PC-9 (cell line): ENCODE measurements around the gene SLC22A4. TPM values are rescaled to one million over a fixed set of nuclear protein-coding genes. Genes with fewer than 3 reads are reported as not detected.

Source experiments
- BruUV-seq: library from RNA; stranded (reverse); fragments of 400-500 nt; replicated peaks from 2 replicates; lab custom pipeline; 2021; lab: Mats Ljungman, UMichigan
- CTCF ChIA-PET: fragments of 300-600 bp; sonication (Branson Sonifier 250); formaldehyde crosslinking; loops from one replicate; lab custom pipeline; 2022; ENCODE audit warnings: antibody characterized with exemption; lab: Charles Lee
- POLR2A ChIA-PET: fragments of 300-600 bp; sonication (Branson Sonifier 250); formaldehyde crosslinking; loops from one replicate; lab custom pipeline; 2022; ENCODE audit warnings: antibody characterized with exemption; ENCODE audit not compliant: unreplicated experiment; lab: Charles Lee
- DNase-seq, 2 experiments: peaks; one replicate each; pipeline versions ENCODE4 v3.0.0 to v3.0.0-alpha.2; 2015 to 2022; ENCODE audit warnings: mixed read lengths in 1 of 2
- H2AFZ ChIP-seq: fragments of 200-600 bp; sonication (generic); 2 replicates; pipeline ENCODE4 v1.8.1; 2017; ENCODE audit warnings: antibody characterized with exemption
- H3F3A ChIP-seq: fragments of 200-600 bp; sonication (generic); 2 replicates; pipeline ENCODE4 v1.8.1; 2017; ENCODE audit warnings: antibody characterized with exemption, mild to moderate bottlenecking, low read depth; ENCODE audit not compliant: insufficient read depth
- H3K27ac ChIP-seq: fragments of 200-600 bp; sonication (generic); 2 replicates; pipeline ENCODE4 v1.6.1; 2016; ENCODE audit warnings: mixed run types
- H3K27me3 ChIP-seq: fragments of 200-600 bp; sonication (generic); 2 replicates; pipeline ENCODE4 v1.6.1; 2016; ENCODE audit warnings: low read depth, mixed run types; ENCODE audit not compliant: insufficient read depth
- H3K36me3 ChIP-seq: fragments of 200-600 bp; sonication (generic); 2 replicates; pipeline ENCODE4 v1.6.1; 2016; ENCODE audit warnings: low read depth, mixed run types
- H3K4me1 ChIP-seq: fragments of 200-600 bp; sonication (generic); replicated peaks from 2 replicates; pipeline ENCODE4 v1.6.1; 2016; ENCODE audit warnings: mixed run types; ENCODE audit not compliant: insufficient read depth
- H3K4me2 ChIP-seq: fragments of 200-600 bp; sonication (generic); 2 replicates; pipeline ENCODE4 v1.6.1; 2017; ENCODE audit warnings: mixed run types
- H3K4me3 ChIP-seq: fragments of 200-600 bp; sonication (generic); 2 replicates; pipeline ENCODE4 v1.6.1; 2016; ENCODE audit warnings: mixed run types
- H3K79me2 ChIP-seq: fragments of 200-600 bp; sonication (generic); 2 replicates; pipeline ENCODE4 v1.6.1; 2017; ENCODE audit warnings: low read depth, mixed run types
- H3K9me2 ChIP-seq: fragments of 200-600 bp; sonication (generic); 2 replicates; pipeline ENCODE4 v1.8.1; 2017; ENCODE audit warnings: mild to moderate bottlenecking; ENCODE audit not compliant: insufficient read depth
- H3K9me3 ChIP-seq: fragments of 200-600 bp; sonication (generic); 2 replicates; pipeline ENCODE4 v1.8.1; 2016; ENCODE audit warnings: low read depth; ENCODE audit not compliant: insufficient read depth
- H4K20me1 ChIP-seq: fragments of 200-600 bp; sonication (generic); 2 replicates; pipeline ENCODE4 v1.8.1; 2017; ENCODE audit not compliant: insufficient read depth
- EZH2 ChIP-seq: fragments of 200-600 bp; sonication (generic); IDR thresholded peaks from 2 replicates; pipeline ENCODE4 v1.8.0; 2017; ENCODE audit warnings: antibody characterized with exemption, low read depth
- intact Hi-C: fragments of 100-400 bp; cut with micrococcal nuclease; formaldehyde crosslinking; loops from one replicate; pipeline ENCODE4 v1.10.0; 2022; ENCODE audit not compliant: unreplicated experiment
- total RNA-seq: library from RNA; stranded (reverse); gene quantifications from 2 replicates; pipeline ENCODE4 v1.2.3, GENCODE V29; 2021
- TF ChIP-seq, protein P1 (sequence below): fragments of 200-600 bp; sonication (generic); conservative IDR thresholded peaks from 2 replicates; pipeline ENCODE4 v1.6.1; 2017; ENCODE audit warnings: mixed run types, antibody characterized with exemption, mild to moderate bottlenecking, moderate library complexity

The SLC22A4 gene
- total RNA-seq, 1 experiment from 2014 or later: 4.2 TPM

DNA sequence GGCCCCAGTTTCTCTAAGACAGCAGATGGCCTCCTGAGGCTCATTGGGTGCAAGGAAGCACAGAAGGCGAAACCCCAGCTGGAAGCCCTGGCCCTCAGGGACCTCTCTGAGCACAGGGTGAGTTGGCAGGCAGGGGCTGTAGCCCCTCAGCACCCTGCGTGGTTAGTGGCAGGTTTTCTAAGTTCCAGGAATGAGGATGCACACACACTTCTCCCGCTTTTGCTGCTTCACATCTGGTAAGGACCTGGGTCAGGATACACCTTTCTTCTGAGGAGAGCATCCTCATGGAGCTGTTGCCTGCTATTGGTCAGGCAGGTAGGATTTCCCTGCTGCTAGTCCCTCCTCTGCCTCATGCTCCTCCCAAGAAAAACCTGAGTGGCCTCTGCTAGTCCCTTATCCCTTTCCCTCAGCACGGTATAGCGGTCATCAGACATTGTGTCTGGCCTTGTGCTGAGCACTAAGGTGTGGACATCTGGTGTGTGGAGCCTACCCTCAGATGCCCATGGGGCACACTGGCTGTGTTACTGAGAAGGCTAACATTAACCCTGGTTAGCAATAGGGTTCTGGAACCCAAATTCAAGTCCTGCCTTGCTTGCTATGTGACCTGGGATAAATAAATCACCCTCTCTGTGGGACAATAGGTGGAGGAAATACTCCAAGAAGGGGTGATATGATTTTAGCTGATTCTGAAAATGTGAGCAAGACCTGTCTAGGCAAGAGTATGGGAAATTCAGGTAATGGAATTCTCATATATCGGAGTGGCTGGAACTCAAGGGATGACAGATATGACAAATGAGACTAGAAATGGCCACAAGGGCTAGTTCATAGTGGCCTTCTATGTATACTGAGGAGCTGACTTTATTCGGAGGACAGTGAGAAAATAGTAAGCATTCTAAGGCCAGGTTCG lies 1.6 kb downstream of the SLC22A4 start:
- intact Hi-C loops: loop anchor here (2.0 to 10.0 kb wide), 3 partner anchors 69 to 231 kb away; partner anchors contain the start of genes IL3 and IRF1
- Histone ChIP-seq H2AFZ (no peak overlapping the region), H3F3A (peaks cover 27% of the 10 kb centered on the region), H3K9me3 (no peaks in the 10 kb centered on the region), H3K4me1 (peaks cover 43% of the 10 kb centered on the region), H3K4me2 (peak overlapping the region; percentile 100), H3K27ac (peak overlapping the region; percentile 79), H3K4me3 (peak overlapping the region; percentile 63; the same call in 1 of the 2 replicates), H3K27me3 (no peaks in the 10 kb centered on the region), H3K9me2 (no peaks in the 10 kb centered on the region), H4K20me1 (no peaks in the 10 kb centered on the region), H3K36me3 (no peaks in the 10 kb centered on the region), H3K79me2 (peaks cover 19% of the 10 kb centered on the region; the same call in 1 of the 2 replicates)
- TSS peak; percentile 34 for BruUV-seq
- TF ChIP-seq, protein P1, sequence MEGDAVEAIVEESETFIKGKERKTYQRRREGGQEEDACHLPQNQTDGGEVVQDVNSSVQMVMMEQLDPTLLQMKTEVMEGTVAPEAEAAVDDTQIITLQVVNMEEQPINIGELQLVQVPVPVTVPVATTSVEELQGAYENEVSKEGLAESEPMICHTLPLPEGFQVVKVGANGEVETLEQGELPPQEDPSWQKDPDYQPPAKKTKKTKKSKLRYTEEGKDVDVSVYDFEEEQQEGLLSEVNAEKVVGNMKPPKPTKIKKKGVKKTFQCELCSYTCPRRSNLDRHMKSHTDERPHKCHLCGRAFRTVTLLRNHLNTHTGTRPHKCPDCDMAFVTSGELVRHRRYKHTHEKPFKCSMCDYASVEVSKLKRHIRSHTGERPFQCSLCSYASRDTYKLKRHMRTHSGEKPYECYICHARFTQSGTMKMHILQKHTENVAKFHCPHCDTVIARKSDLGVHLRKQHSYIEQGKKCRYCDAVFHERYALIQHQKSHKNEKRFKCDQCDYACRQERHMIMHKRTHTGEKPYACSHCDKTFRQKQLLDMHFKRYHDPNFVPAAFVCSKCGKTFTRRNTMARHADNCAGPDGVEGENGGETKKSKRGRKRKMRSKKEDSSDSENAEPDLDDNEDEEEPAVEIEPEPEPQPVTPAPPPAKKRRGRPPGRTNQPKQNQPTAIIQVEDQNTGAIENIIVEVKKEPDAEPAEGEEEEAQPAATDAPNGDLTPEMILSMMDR: no peak
- no peak for TF ChIP-seq EZH2
- CTCF ChIA-PET: interaction anchor here (0.6 to 0.7 kb wide), 2 partner anchors 57 to 241 kb away, joined by 3 to 4 read pairs; no protein-coding TSS in a partner anchor
- POLR2A ChIA-PET: no interaction called here
- no peak for DNase-seq

DNA sequence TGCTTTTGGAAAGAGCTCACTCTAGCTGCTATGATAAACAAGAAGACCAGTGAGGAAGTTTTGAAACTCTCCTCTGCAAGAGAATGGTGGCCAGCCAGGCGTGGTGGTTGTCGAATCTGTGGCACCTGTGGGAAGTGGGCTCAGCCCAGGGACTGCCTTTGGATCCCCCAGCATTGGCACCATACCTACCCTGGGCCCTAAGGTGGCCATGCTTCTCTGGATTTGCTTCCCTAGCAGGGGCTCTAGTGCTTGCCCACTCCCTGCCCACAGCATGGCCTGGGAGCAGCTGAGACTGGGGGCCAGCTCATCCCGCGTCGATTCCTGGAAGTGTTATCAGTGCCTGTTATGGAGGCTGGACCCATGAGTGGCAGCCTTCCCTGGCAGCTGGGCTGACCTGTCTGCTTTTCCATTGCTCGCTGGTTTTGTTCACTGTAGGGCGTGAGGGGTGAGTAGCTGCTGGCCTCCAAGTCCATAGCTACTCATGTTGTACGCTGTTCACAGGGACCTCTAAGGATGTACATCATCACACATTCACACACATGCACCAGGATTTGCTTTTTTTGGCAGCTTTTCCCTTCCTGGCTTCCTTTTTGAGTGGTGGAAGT lies 2.3 kb downstream of the SLC22A4 start:
- Histone ChIP-seq H3F3A (peaks cover 27% of the 10 kb centered on the region), H3K9me2 (no peaks in the 10 kb centered on the region), H4K20me1 (no peaks in the 10 kb centered on the region), H3K79me2 (peaks cover 19% of the 10 kb centered on the region; the same call in 1 of the 2 replicates), H3K27ac (no peak overlapping the region), H3K4me2 (peak overlapping the region; percentile 100), H2AFZ (no peak overlapping the region), H3K9me3 (no peaks in the 10 kb centered on the region), H3K36me3 (no peaks in the 10 kb centered on the region), H3K27me3 (no peaks in the 10 kb centered on the region), H3K4me1 (peaks cover 48% of the 10 kb centered on the region), H3K4me3 (no peak overlapping the region)
- TF ChIP-seq EZH2: no peak
- TF ChIP-seq, protein P1: no peak
- intact Hi-C loops: loop anchor here (10.0 kb wide), 2 partner anchors 198 to 232 kb away; partner anchors contain the start of genes IL3 and IRF1
- CTCF ChIA-PET: interaction anchor here (0.6 to 0.7 kb wide), 2 partner anchors 57 to 240 kb away, joined by 3 to 4 read pairs; no protein-coding TSS in a partner anchor
- DNase-seq: no peak
- POLR2A ChIA-PET: interaction anchor here (0.6 kb wide), 1 partner anchor 566 kb away, joined by 6 read pairs; no protein-coding TSS in a partner anchor
- BruUV-seq: no TSS peak

DNA sequence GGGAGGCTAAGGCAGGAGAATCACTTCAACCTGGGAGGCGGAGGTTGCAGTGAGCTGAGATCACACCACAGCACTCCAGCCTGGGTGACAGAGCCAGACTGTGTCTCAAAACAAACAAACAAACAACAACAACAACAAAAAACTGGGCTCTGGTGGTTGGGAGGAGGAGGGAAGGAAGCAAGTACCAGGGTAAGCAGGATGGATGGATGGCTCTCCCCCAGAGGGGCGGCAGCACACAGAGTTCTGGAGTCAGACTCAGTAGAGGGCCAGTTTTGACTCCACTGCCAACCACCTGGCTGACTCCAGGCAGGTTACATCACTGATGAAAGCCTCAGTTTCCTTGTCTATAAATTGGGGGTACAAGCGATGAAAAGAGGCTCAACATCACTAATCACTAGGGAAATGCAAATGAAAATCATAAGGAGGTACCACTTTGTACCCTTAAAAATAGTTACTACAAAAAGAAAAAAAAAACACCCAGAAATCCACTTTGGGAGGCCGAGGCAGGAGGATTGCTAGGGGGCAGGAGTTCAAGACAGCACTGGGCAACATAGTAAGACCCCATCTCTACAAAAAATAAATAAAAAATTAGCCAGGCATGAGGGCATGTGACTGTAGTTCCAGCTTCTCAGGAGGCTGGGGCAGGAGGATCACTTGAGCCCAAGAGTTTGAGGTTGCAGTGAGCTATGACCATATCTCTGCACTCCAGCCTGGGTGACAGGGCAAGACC lies 3.2 kb downstream of the SLC22A4 start:
- Histone ChIP-seq H3F3A (peaks cover 27% of the 10 kb centered on the region), H3K4me2 (no peak overlapping the region), H3K9me2 (no peaks in the 10 kb centered on the region), H3K4me3 (no peak overlapping the region), H3K36me3 (no peaks in the 10 kb centered on the region), H3K9me3 (no peaks in the 10 kb centered on the region), H2AFZ (no peak overlapping the region), H3K4me1 (peaks cover 42% of the 10 kb centered on the region), H3K27ac (no peak overlapping the region), H3K27me3 (no peaks in the 10 kb centered on the region), H3K79me2 (peaks cover 19% of the 10 kb centered on the region; the same call in 1 of the 2 replicates), H4K20me1 (no peaks in the 10 kb centered on the region)
- DNase-seq: no peak
- TF ChIP-seq EZH2: no peak
- TF ChIP-seq, protein P1: no peak
- no TSS peak for BruUV-seq
- ChIA-PET CTCF (no interaction called here), POLR2A (interaction anchor here (0.6 kb wide), 1 partner anchor 565 kb away, joined by 6 read pairs; no protein-coding TSS in a partner anchor)
- intact Hi-C loops: loop anchor here (10.0 kb wide), 2 partner anchors 197 to 233 kb away; partner anchors contain the start of genes IL3 and IRF1
